Activated B cell treated with CpG ODN at 0.5 μM for 24 hours (primary cell): ENCODE results near the gene SLC24A2. TPM values are rescaled to one million over a fixed set of nuclear protein-coding genes. Genes with fewer than 3 reads are reported as not detected.

Experiments
- ATAC-seq: fragments of 200-7000 bp; cut with Tn5 transposase; one replicate; pipeline ENCODE4 v1.10.0; 2021; ENCODE audit warnings: low read depth, mild to moderate bottlenecking, moderate library complexity
- CTCF ChIA-PET: fragments of 350-600 bp; sonication (Branson Sonifier 250); formaldehyde crosslinking; loops from one replicate; lab custom pipeline; 2021; ENCODE audit warnings: antibody characterized with exemption; lab: Charles Lee
- POLR2A ChIA-PET: fragments of 350-600 bp; sonication (Branson Sonifier 250); formaldehyde crosslinking; loops from one replicate; lab custom pipeline; 2021; ENCODE audit warnings: antibody characterized with exemption; lab: Charles Lee
- DNase-seq: peaks from one replicate; pipeline ENCODE4 v3.0.0; 2022
- H3K27ac Mint-ChIP-seq: one replicate; pipeline ENCODE4 v1.8.0; 2020; ENCODE audit warnings: mixed read lengths
- H3K27me3 Mint-ChIP-seq: one replicate; pipeline ENCODE4 v1.8.0; 2021; ENCODE audit warnings: mixed read lengths
- H3K36me3 Mint-ChIP-seq: one replicate; pipeline ENCODE4 v1.8.0; 2021; ENCODE audit warnings: low read depth, mixed read lengths
- H3K4me1 Mint-ChIP-seq: one replicate; pipeline ENCODE4 v1.8.0; 2021; ENCODE audit warnings: mixed read lengths
- H3K4me3 Mint-ChIP-seq: one replicate; pipeline ENCODE4 v1.8.0; 2020; ENCODE audit warnings: mild to moderate bottlenecking, mixed read lengths
- H3K9me3 Mint-ChIP-seq: one replicate; pipeline ENCODE4 v1.8.0; 2020; ENCODE audit warnings: mixed read lengths
- CTCF ChIP-seq: fragments of 200-600 bp; IDR thresholded peaks from one replicate; pipeline ENCODE4 v1.8.0; 2022; ENCODE audit warnings: antibody characterized with exemption, mild to moderate bottlenecking
- intact Hi-C: fragments of 100-400 bp; cut with micrococcal nuclease; formaldehyde crosslinking; loops from one replicate; pipeline ENCODE4 v1.15.1; 2024
- total RNA-seq: library from RNA; stranded (reverse); gene quantifications from 2 replicates; pipeline ENCODE4 v1.2.3, GENCODE V29; 2022

The SLC24A2 gene
- total RNA-seq, 1 donor from 2014 or later = not detected

DNA sequence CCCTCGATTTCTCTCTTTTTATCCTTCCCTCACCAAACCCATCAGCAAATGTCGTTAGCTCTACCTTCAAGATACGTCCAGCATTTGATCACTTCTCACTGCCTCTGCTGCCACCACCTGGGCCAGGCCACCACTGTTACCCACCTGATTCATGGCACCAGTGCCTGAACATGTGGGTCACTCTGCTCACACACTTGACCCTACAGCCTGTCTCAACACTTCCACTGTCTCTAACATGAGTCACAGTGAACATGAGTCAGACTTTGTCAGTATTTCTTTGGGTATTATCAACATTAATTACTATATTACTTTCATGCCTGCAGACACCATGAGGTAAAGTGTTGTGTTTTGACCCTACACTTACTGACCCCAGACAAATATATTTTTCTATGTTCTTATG, 19.6 kb downstream of the SLC24A2 start:
- H3K4me3 Mint-ChIP-seq = no peak overlapping the region
- H3K4me1 Mint-ChIP-seq = no peaks in the 10 kb centered on the region
- H3K27me3 Mint-ChIP-seq = no peaks in the 10 kb centered on the region
- intact Hi-C loops = no loop called here
- peaks cover 9% of the 10 kb centered on the region for H3K9me3 Mint-ChIP-seq
- ATAC-seq (no peak), DNase-seq (no peak)
- ChIA-PET CTCF (no interaction called here), POLR2A (no interaction called here)
- H3K36me3 Mint-ChIP-seq = no peaks in the 10 kb centered on the region
- TF ChIP-seq CTCF = no peak
- no peak overlapping the region for H3K27ac Mint-ChIP-seq

DNA sequence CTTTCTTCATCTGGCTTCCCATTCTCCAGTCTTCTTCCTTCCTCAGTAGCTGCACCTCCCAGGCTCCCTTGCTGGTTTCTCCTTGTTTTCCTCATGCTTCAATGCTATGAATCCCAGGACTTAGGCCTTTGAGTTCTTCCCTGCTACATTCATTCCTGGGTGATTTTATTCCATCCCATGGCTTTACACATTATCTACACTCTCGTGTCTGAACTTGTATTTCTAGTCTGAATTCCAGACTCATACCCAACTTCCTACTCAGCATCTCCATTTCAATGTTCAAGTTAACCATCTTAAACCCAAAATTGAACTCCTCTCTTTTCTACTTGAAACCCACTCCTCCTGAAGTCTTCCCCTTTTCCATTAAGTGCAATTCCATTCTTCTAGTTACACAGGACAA, 20.0 kb downstream of the SLC24A2 start:
- ChIA-PET CTCF (no interaction called here), POLR2A (no interaction called here)
- DNase-seq (no peak), ATAC-seq (no peak)
- TF ChIP-seq CTCF = no peak
- H3K9me3 Mint-ChIP-seq = peaks cover 10% of the 10 kb centered on the region
- H3K4me3 Mint-ChIP-seq = no peak overlapping the region
- no peak overlapping the region for H3K27ac Mint-ChIP-seq
- intact Hi-C loops = no loop called here
- no peaks in the 10 kb centered on the region for H3K4me1 Mint-ChIP-seq
- no peaks in the 10 kb centered on the region for H3K36me3 Mint-ChIP-seq
- no peaks in the 10 kb centered on the region for H3K27me3 Mint-ChIP-seq

DNA sequence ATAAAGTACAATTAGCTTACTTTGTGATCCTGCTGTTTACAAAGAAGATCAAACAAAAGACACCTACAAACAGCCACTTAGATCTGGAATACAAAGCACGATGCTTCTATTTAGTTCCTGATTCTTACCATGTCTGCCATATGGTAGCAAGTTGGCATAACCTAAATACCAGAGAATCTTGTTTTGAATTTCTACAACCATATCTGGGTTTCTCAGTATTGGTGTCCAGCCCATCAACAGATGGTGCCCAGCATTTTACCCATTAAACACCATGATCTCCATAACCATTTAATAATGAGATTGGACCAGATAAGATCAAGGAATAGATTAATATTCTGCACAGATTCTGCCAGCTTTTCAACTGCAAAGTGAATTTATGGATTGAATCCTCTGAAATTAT, 29.8 kb downstream of the SLC24A2 start:
- CTCF ChIA-PET = no interaction called here
- Mint-ChIP-seq H3K27ac (no peak overlapping the region), H3K4me3 (no peak overlapping the region), H3K36me3 (no peaks in the 10 kb centered on the region), H3K4me1 (no peaks in the 10 kb centered on the region), H3K9me3 (peaks cover 2% of the 10 kb centered on the region), H3K27me3 (no peaks in the 10 kb centered on the region)
- POLR2A ChIA-PET = no interaction called here
- no peak for DNase-seq
- TF ChIP-seq CTCF = no peak
- intact Hi-C loops = no loop called here
- no peak for ATAC-seq

DNA sequence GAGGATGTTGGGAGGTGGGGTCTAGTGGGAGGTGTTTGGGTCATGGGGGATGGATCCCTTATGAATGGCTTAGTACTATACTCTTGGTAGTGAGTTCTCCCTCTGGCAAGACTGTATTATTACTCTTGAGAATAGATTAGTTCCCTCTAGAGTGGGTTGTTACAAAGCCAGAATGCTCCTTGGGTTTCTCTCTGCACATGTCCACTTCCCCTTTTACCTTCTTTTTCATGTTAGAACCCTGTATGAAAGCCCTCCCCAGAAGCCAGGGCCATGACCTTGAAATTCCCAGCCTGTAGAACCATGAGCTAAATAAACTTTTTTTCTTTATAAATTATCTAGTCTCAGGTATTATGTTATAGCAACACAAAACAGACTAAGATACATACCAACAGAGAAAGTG, 31.1 kb downstream of the SLC24A2 start:
- ChIA-PET CTCF (no interaction called here), POLR2A (no interaction called here)
- intact Hi-C loops = no loop called here
- no peak for ATAC-seq
- Mint-ChIP-seq H3K27ac (no peak overlapping the region), H3K4me1 (no peaks in the 10 kb centered on the region), H3K9me3 (no peaks in the 10 kb centered on the region), H3K36me3 (no peaks in the 10 kb centered on the region), H3K27me3 (no peaks in the 10 kb centered on the region), H3K4me3 (no peak overlapping the region)
- TF ChIP-seq CTCF = no peak
- DNase-seq = no peak

DNA sequence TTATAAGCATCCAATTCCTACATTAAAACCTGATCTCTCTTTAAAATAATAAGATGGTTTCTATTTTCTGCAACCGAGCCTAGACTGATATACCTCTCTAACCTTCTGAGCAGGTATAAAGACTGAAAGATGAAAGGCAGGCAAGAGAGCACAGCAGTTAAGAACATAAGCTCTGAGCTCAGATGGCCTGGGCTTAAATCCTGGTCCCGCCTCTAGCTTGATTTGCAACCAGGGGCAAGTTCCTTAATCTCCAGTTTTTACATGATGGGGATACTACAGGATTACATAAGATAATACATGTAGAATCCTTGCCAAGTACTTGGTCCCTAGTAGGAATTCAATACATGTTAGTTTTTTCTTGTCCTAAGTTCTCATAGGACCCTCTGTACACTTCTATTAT, 33.9 kb downstream of the SLC24A2 start:
- no peak overlapping the region for H3K27ac Mint-ChIP-seq
- intact Hi-C loops = no loop called here
- ATAC-seq = no peak
- TF ChIP-seq CTCF = no peak
- H3K4me1 Mint-ChIP-seq = no peaks in the 10 kb centered on the region
- ChIA-PET CTCF (no interaction called here), POLR2A (no interaction called here)
- DNase-seq = no peak
- H3K4me3 Mint-ChIP-seq = no peak overlapping the region
- no peaks in the 10 kb centered on the region for H3K9me3 Mint-ChIP-seq
- no peaks in the 10 kb centered on the region for H3K36me3 Mint-ChIP-seq
- H3K27me3 Mint-ChIP-seq = no peaks in the 10 kb centered on the region
